DND-41 (cell line): ENCODE measurements around the gene NKX1-2.

Experiments used
- ATAC-seq: fragments of 200-7000 bp; cut with Tn5 transposase; 3 replicates; pipeline ENCODE4 v1.9.1; 2021; ENCODE audit warnings: low read depth; ENCODE audit not compliant: insufficient read depth
- DNase-seq: peaks from one replicate; pipeline ENCODE4 v3.0.0-alpha.2; 2020
- H2AFZ ChIP-seq: 2 replicates; pipeline ENCODE4 v1.6.0; 2012; ENCODE audit warnings: low read depth, low read length
- H3K27ac ChIP-seq: 2 replicates; pipeline ENCODE4 v1.5.1; 2012; ENCODE audit warnings: low read length, inconsistent platforms
- H3K27me3 ChIP-seq: fragments of 200-600 bp; sonication (generic); 2 replicates; pipeline ENCODE4 v1.6.0; 2012; ENCODE audit warnings: low read length, mild to moderate bottlenecking, inconsistent platforms; ENCODE audit not compliant: insufficient read depth, poor library complexity
- H3K36me3 ChIP-seq: 2 replicates; pipeline ENCODE4 v1.5.1; 2012; ENCODE audit warnings: low read length, inconsistent platforms; ENCODE audit not compliant: insufficient read depth
- H3K4me1 ChIP-seq: 2 replicates; pipeline ENCODE4 v1.5.1; 2012; ENCODE audit warnings: mild to moderate bottlenecking, low read length; ENCODE audit not compliant: insufficient read depth
- H3K4me2 ChIP-seq: 2 replicates; pipeline ENCODE4 v1.6.0; 2012; ENCODE audit warnings: mild to moderate bottlenecking, moderate library complexity, low read length, inconsistent platforms; ENCODE audit not compliant: insufficient read depth
- H3K4me3 ChIP-seq, 2 experiments: fragments of 200-600 bp in 1 of 2; shearing (Covaris generic) in 1 of 2; 2 replicates each; pipeline ENCODE4 v1.5.1; 2012 to 2016; ENCODE audit warnings: inconsistent platforms in 2 of 2, low read length in 2 of 2, mild to moderate bottlenecking in 2 of 2, low read depth in 1 of 2, moderate library complexity in 1 of 2
- H3K79me2 ChIP-seq: 2 replicates; pipeline ENCODE4 v1.6.0; 2012; ENCODE audit warnings: low read length, inconsistent platforms; ENCODE audit not compliant: insufficient read depth
- H3K9ac ChIP-seq: 2 replicates; pipeline ENCODE4 v1.6.0; 2012; ENCODE audit warnings: low read depth, mild to moderate bottlenecking, inconsistent platforms, low read length, moderate library complexity
- H3K9me3 ChIP-seq: 2 replicates; pipeline ENCODE4 v1.5.1; 2012; ENCODE audit warnings: low read length, moderate library complexity, mild to moderate bottlenecking, inconsistent platforms; ENCODE audit not compliant: insufficient read depth, severe bottlenecking
- H4K20me1 ChIP-seq: 2 replicates; pipeline ENCODE4 v1.6.0; 2012; ENCODE audit warnings: low read length; ENCODE audit not compliant: insufficient read depth
- EZH2 ChIP-seq: IDR thresholded peaks from 3 replicates; pipeline ENCODE4 v1.6.1; 2012; ENCODE audit warnings: borderline replicate concordance, low read depth, mild to moderate bottlenecking, moderate library complexity, low read length, inconsistent platforms; ENCODE audit not compliant: severe bottlenecking
- TF ChIP-seq, protein P1 (sequence below): IDR thresholded peaks from 2 replicates; pipeline ENCODE4 v1.5.1; 2012; ENCODE audit warnings: borderline replicate concordance, low read length, moderate library complexity, mild to moderate bottlenecking; ENCODE audit not compliant: poor library complexity, severe bottlenecking; ENCODE audit errors: extremely low read depth

The NKX1-2 gene

DNA sequence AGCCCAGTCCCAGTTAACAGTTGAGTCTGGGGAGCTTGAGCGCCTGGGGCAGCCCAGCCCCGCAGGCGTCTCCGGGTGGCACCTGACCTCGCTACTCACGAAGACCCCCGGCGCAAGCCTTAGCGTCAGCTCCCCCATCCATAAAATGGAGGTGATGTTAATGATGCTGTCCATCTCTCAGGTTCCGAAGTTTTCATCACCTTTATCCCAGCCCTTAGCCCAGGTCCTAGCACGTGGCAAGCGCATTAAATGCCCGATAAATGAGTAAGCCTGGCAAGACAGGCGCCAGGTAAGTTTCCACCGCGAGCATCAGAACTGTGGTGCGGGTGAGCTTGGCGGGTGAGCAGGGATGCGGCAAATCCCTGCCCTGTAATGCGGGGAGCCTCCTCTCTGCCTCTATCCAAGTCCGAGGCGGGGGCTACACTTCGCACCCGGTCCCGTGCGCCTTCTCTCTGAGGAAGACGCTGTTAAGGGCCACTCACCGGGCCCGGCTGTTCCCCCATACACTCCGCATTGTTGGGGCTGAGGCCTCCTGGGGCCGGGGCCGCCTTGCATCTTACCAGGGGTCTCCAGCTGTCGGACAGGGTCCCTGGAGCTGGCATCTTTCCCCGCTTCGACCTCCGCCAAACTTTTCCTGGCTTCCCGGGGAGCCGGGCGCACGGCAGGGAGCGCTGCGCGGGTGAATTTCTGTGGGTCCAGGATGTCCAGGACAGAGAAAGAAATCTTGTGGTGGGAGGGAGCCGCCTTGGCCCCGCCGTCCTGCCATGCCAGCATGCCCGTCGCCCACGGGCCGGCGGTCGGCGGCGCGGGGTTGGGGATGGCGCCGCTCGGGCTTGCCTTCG is 444 bp downstream of the NKX1-2 start:
- no peak overlapping the region for H3K9ac ChIP-seq
- H3K9me3 ChIP-seq, result no peaks in the 10 kb centered on the region
- H3K79me2 ChIP-seq, result no peaks in the 10 kb centered on the region
- TF ChIP-seq EZH2, result no peak
- TF ChIP-seq, protein P1, sequence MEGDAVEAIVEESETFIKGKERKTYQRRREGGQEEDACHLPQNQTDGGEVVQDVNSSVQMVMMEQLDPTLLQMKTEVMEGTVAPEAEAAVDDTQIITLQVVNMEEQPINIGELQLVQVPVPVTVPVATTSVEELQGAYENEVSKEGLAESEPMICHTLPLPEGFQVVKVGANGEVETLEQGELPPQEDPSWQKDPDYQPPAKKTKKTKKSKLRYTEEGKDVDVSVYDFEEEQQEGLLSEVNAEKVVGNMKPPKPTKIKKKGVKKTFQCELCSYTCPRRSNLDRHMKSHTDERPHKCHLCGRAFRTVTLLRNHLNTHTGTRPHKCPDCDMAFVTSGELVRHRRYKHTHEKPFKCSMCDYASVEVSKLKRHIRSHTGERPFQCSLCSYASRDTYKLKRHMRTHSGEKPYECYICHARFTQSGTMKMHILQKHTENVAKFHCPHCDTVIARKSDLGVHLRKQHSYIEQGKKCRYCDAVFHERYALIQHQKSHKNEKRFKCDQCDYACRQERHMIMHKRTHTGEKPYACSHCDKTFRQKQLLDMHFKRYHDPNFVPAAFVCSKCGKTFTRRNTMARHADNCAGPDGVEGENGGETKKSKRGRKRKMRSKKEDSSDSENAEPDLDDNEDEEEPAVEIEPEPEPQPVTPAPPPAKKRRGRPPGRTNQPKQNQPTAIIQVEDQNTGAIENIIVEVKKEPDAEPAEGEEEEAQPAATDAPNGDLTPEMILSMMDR, result no peak
- DNase-seq, result no peak
- H3K36me3 ChIP-seq, result no peaks in the 10 kb centered on the region
- no peak overlapping the region for H2AFZ ChIP-seq
- no peaks in the 10 kb centered on the region for H4K20me1 ChIP-seq
- no peak for ATAC-seq
- no peaks in the 10 kb centered on the region for H3K4me1 ChIP-seq
- no peak overlapping the region for H3K4me3 ChIP-seq
- H3K27me3 ChIP-seq, result peaks cover 35% of the 10 kb centered on the region
- no peak overlapping the region for H3K27ac ChIP-seq
- H3K4me2 ChIP-seq, result no peak overlapping the region

DNA sequence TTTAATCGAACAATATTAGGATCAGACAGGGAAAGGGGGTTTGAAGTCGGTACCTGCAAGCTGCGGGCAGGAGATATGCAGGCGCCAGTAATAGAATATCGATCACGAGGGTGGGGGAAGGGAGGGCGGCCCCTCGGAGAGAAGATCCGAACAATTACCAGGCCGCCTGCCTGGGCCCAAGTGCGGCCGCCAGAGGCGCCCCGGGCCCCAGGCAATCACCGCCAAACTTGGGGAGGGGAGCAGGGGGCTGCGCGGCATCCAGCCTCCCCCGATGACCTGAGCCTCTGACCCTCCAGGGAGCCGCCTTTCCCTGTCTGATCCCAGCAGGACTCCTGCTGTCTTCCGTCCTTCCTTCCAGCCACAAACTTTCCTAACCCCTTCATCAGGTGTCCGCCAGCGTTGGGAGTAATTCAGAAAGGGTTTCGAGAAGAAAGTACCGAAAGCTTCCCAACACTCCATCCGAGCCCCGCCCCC is 1.1 kb downstream of the NKX1-2 start:
- H3K79me2 ChIP-seq, result no peaks in the 10 kb centered on the region
- peaks cover 39% of the 10 kb centered on the region for H3K27me3 ChIP-seq
- no peak overlapping the region for H3K9ac ChIP-seq
- ATAC-seq (no peak), DNase-seq (no peak)
- no peaks in the 10 kb centered on the region for H4K20me1 ChIP-seq
- H2AFZ ChIP-seq, result no peak overlapping the region
- H3K27ac ChIP-seq, result no peak overlapping the region
- no peak overlapping the region for H3K4me3 ChIP-seq
- no peaks in the 10 kb centered on the region for H3K9me3 ChIP-seq
- H3K4me1 ChIP-seq, result no peaks in the 10 kb centered on the region
- no peaks in the 10 kb centered on the region for H3K36me3 ChIP-seq
- no peak overlapping the region for H3K4me2 ChIP-seq
- no peak for TF ChIP-seq EZH2

DNA sequence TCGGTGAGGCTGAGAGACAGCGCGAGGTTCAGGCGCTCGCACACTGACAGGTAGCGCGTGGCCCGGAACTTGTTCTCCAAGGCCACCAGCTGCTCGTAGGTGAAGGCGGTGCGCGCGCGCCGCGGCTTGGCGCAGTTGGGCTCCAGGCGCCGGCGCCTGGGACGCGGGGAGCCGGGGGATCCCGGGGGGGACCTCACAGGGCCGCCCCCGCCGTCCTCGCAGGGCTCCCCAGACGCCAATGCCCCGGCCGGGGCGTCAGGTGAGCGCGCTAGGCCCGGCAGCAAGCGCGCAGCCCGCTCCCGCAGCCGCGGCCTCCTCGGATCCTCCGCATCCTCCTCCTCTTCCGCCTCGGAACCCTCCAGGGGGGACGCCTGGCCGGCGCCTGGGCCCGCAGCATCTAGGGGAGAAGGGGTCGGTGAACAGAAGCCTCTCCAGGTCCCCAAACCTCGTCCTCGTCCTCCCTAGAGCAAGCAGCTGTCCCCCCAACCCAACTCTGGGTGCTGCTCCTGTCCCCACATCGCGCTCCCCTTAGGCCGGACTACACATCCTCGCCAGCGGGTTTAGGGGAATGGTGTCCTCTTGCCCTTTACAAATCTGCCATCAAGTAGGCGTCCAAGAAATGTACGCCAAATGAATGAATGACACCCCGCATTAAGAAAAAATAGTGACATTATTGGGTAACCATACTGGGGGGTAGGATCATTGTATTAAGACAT is 1.9 kb downstream of the NKX1-2 start:
- ATAC-seq, result no peak
- Histone ChIP-seq H2AFZ (no peak overlapping the region), H3K9me3 (no peaks in the 10 kb centered on the region), H3K36me3 (no peaks in the 10 kb centered on the region), H4K20me1 (no peaks in the 10 kb centered on the region), H3K27me3 (peaks cover 39% of the 10 kb centered on the region), H3K4me3 (no peak overlapping the region), H3K4me2 (no peak overlapping the region), H3K9ac (no peak overlapping the region), H3K27ac (no peak overlapping the region), H3K79me2 (no peaks in the 10 kb centered on the region), H3K4me1 (no peaks in the 10 kb centered on the region)
- no peak for TF ChIP-seq EZH2
- TF ChIP-seq, protein P1, result no peak
- DNase-seq, result no peak
